HG03442 (cell line): Measurements from ENCODE around the gene DISP2.

ENCODE experiments used
- ATAC-seq: cut with Tn5 transposase; IDR thresholded peaks from one replicate; pipeline ENCODE4 v1.9.1; 2021; ENCODE audit warnings: mild to moderate bottlenecking, moderate library complexity; ENCODE audit not compliant: unreplicated experiment

DISP2 gene

DNA sequence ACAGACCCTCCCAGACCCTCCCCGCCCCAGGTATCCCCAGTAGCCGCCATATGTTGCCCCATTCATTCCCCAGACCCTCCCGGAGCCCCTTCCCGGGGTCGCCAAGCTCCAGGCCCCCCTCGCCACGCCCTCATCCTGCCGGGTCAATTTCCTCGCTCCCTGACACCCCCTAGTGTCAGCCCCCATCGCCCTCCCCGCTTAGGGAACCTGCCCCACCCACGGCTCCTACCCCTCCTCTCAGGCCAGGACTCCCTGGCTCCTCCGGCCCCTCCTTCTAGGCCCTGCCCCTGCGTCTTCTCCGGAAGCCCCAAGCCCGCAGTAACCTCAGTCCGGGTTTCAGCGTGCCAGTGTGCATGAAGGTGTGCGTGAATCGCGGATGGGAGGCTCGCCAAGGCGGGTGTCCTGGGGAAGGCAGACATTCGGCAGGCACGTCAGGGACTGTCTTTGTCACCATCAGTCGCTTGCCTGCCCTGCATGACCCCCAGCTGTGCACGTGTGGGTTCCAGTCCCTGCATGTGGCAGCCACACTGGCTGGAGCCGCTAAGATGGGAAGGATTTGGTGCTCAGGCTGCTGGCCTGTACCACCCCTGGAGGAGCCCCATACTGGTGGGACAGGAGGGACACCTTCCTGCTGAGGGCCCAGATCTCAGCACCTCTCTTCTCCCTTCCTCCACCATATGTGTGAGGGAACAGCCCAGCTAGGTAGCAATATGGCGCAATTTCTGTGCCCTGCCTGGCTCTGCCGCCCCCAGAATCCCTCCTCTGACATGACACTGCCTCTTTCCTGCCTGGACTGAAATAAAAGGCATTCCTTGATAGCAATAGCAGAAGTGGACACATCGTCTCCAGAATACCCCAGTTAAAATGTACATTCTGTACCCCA is 693 bp downstream of the DISP2 start:
- ATAC-seq = no peak

DNA sequence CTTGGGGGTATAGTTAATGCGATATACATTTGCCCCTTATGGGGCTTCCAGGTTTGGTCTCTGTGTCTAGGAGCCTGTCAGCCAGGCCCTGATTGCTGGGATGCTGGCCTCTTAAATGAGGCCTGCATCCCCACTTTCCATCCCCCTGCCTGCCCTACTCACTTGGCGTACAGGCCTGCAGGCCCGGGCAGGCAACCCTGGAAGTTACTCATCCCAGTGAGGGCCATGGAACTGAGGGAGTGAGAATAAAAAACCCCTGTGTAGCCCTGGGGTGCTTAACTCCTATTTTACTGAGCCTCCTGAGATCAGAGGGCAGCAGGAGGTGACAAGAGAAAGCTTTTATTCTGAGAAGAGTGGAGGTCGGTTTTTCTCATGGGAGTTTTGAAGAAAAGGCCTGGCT is 2.0 kb downstream of the DISP2 start:
- no peak for ATAC-seq

DNA sequence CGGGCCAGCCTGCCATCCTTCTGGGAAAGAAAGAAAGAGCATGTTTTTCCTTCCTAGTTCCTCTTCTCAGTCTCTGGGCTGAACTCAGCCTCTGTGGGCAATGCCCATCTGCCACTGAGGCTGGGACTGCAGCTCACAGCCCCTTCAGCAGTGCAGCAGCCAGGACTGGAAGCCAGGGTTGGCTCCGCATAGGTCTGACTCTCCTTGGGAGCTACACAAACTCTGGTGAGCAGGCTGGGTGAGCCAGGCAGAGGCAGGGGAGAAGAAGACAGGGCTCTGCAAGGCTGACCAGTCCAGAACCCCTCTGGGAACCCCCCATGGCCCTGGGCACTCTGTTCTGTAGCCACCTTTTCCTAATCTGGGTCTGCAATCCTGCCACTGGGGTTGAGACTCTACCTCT is 3.6 kb downstream of the DISP2 start:
- no peak for ATAC-seq

DNA sequence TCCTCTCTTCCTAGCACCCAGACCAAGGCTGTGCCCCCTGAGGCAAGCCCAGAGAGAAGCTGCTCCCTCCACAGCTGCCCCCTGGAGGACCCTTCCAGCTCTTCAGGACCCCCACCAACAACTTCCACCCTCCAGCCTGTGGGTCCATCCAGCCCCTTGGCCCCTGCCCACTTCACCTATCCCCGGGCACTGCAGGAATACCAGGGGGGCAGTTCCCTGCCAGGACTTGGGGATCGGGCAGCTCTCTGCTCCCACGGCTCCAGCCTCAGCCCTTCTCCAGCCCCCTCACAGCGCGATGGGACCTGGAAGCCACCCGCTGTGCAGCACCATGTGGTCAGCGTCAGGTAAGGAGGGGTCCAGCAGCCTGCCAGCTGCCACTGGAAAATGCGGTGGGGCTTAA is 5.6 kb downstream of the DISP2 start:
- no peak for ATAC-seq

DNA sequence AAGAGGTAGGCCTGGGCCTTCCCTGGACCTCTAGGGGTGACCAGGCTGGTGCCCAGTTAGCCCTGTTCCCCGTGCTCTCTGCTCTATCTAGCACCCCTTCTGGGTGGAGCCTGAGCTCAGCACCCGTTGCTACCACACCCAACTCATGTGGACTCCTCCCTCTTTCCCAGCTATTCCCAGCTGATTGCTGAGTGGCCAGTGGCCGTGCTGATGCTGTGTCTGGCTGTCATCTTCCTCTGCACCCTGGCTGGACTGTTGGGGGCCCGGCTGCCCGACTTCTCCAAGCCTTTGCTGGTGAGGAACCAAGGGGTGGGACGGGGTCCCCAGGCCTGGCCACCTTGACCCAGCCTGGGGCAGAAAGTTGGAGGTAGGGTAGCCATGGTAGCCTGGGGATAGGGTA is 6.2 kb downstream of the DISP2 start:
- no peak for ATAC-seq

DNA sequence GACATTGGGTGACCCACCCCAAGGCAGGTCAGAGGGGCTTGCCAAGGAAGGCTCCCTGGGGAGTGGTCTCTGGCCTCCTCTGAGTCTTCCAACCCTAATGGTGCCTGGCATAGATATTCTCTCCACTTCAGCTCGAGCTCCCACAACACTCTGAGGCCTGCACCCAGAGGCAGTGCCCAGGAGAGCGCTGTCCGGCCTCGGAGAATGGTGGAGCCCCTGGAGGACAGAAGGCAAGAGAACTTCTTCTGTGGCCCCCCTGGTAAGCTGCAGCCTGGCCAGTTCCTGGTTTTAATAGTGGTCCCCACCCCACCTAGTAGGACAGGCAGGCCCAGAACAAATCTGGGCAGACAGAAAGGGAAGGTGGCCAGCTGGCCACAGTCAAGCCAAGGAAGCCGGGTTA is 7.0 kb downstream of the DISP2 start:
- no peak for ATAC-seq

DNA sequence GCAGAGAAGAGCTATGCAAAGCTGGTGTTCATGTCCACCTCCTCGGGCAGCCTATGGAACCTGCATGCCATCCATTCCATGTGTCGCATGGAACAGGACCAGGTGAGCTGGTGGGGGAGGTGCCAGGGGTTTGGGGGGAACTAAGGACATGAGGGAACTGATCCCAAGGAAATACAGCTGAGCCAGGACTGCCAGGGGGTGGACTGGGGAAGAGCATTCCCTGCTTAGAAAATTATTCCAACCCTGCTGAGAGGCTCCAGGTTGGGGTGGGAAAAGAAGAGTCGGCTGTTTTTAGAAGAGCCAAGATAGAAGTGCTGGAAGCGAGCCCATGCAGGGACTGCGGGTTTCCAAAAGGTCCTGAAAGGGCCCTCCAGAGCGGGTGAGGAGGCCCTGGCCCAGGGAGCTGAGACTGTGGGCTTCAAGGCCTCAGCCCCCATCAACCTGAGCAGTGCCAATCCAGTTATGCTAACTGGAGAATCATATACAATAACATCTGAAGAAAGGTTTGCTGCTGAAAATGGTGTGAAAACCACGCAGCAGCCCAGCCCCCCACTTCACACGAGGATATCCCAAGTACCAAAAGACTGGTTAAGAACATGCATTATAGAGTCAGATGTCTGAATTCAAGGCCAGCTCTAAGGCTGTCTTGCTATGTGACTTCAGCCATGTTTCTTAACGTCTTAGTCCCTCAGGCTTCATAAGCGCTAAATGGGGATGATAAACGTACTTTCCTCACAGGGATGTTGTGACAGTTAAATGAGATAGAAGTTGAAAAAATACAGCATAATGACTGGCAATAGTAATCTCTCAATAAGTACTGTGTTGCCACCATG is 7.8 kb downstream of the DISP2 start:
- no peak for ATAC-seq

DNA sequence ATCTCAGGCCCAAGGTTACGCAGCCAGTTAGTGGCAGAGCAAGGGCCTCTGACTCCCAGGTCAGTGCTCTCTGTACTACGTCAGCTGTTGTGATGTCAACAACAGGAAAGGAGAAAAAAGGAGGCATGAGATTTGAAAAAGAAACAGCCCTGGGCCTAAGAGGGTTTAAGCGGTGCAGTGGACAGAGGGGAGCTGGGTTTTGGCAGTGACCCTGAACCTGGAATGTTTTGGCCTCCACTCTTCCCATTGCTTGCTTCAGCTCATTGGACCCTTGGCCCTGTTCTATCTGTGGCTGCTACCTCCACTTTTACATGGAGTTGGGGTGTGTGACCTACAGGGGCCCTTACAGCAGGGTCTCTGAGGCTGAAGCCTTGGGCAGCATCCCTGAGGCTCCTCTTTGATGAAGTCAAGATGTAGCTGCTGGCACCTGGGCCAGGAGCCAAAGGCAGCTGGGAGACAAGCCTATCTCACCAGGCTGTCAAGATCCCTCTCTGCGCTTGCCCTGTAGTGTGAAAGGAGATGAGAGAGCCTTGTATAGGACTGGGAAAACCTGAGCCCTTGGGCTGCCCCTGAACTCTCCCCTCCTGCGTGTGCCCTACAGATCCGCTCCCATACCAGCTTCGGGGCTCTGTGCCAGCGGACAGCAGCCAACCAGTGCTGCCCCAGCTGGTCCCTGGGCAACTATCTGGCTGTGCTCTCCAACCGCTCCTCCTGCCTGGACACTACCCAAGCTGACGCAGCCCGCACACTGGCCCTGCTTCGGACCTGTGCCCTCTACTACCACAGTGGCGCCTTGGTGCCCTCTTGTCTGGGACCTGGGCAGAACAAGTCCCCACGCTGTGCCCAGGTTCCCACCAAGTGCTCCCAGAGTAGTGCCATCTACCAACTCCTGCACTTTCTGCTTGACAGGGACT is 8.7 kb downstream of the DISP2 start:
- ATAC-seq = no peak

DNA sequence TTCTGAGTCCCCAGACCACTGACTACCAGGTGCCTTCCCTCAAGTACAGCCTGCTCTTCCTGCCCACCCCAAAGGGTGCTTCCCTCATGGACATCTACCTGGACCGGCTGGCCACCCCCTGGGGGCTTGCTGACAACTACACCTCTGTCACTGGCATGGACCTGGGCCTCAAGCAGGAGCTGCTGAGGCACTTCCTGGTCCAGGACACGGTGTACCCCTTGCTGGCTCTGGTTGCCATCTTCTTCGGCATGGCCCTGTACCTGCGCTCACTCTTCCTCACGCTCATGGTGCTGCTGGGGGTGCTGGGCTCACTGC is 9.3 kb downstream of the DISP2 start:
- ATAC-seq = no peak

DNA sequence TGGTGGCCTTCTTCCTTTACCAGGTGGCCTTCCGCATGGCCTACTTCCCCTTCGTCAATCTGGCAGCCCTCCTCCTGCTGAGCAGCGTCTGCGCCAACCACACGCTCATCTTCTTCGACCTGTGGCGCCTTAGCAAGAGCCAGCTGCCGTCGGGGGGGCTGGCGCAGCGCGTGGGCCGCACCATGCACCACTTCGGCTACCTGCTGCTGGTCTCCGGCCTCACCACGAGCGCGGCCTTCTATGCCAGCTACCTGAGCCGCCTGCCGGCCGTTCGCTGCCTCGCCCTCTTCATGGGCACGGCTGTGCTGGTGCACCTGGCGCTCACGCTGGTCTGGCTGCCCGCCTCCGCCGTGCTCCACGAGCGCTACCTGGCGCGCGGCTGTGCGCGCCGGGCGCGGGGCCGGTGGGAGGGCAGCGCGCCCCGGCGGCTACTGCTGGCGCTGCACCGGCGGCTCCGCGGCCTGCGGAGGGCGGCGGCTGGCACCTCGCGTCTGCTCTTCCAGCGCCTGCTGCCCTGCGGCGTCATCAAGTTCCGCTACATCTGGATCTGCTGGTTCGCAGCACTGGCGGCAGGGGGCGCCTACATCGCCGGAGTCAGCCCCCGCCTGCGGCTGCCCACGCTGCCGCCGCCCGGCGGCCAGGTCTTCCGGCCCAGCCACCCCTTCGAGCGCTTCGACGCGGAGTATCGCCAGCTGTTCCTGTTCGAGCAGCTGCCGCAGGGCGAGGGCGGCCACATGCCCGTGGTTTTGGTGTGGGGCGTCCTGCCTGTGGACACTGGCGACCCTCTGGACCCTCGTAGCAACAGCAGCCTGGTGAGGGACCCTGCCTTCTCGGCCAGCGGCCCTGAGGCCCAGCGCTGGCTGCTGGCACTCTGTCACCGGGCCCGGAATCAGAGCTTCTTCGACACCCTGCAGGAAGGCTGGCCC is 9.9 kb downstream of the DISP2 start:
- ATAC-seq = peak; percentile 82

DNA sequence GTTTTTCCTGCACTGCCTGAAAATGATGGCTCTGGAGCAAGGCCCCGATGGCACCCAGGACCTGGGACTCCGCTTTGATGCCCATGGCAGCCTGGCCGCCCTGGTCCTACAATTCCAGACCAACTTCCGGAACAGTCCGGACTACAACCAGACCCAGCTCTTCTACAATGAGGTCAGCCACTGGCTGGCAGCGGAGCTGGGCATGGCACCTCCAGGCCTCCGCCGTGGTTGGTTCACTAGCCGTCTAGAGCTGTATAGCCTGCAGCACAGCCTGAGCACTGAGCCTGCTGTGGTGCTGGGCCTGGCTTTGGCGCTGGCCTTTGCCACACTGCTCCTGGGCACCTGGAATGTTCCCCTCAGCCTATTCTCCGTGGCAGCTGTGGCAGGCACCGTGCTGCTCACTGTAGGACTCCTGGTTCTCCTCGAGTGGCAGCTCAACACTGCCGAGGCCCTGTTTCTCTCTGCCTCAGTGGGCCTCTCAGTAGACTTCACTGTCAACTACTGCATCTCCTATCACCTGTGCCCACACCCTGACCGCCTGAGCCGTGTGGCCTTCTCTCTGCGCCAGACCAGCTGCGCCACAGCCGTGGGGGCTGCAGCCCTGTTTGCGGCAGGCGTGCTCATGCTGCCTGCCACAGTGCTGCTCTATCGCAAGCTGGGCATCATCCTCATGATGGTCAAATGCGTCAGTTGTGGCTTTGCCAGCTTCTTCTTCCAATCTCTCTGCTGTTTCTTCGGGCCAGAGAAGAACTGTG is 10.9 kb downstream of the DISP2 start:
- ATAC-seq = no peak

DNA sequence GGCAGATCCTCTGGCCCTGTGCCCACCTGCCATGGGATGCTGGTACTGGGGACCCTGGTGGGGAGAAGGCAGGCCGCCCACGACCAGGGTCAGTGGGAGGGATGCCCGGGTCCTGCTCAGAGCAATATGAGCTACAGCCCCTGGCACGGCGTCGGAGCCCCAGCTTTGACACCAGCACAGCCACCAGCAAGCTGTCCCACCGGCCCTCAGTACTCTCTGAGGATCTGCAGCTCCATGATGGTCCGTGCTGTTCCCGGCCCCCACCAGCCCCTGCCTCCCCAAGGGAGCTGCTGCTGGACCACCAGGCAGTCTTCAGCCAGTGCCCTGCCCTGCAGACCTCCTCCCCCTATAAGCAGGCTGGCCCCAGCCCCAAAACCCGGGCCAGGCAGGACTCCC is 11.5 kb downstream of the DISP2 start:
- no peak for ATAC-seq

DNA sequence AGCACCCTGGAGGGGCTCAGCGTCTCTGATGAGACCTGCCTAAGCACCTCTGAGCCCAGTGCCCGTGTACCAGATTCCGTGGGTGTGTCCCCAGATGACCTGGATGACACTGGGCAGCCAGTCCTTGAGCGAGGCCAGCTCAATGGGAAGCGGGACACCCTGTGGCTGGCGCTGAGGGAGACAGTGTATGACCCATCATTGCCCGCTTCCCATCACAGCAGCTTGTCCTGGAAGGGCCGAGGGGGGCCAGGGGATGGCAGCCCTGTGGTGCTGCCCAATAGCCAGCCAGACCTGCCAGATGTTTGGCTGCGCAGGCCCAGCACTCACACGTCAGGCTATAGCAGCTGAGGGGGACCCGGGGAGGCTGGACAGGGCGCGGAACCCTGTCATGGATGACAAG is 12.0 kb downstream of the DISP2 start:
- ATAC-seq = no peak

DNA sequence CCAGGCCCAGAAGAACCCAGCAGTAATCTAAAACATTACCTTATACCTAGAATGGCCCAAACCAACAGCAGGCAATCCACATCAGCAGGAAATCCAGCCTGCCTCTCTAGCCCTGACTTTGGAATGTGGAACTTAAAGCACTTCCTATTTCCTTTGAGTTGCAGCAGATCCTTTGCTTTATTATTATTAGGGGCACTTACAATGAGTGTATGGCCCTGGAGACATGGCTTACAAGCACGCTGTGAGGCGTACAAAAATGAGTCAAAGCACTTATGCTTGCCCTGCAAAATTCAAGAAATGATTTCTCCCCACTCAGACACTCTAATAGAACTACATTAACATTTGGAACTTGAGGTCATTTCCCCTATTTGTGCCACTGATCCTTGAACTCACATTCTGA is 15.0 kb downstream of the DISP2 start:
- no peak for ATAC-seq

DNA sequence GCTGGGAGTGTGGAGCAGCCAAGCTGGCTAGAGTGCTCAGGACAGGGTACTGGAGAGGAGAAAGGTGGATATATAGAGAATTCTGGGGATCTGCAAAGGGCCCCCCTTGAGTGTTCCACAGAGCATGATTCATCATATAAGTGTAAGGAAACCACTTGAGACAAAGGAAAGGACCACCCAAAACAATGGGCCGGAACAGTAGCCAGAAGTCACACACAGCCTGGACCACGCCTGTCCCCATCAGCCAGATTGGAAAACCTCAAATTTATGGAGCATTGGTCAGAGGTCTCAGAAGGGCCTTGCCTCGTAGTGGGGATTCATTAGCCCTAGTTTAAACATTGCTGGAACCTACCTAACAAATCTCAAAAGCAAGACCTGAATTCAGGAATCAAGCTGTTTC is 19.6 kb downstream of the DISP2 start:
- no peak for ATAC-seq

DNA sequence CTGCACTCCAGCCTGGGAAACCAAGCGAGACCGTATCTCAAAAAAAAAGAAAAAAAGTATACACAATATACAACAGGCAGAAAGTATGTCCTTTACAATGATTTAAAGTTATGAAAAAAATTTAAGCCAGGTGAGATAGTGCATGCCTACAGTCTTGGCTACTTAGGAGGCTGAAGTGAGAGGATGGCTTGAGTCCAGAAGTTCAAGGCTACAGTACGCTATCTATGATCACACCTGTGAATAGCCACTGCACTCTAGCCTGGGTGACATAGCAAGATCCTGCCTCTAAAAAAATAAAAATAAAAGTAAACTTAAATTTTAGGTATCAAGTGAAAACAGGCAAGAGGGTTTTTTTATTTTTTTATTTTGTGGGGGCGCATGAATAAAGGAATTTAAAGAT is 21.4 kb downstream of the DISP2 start:
- no peak for ATAC-seq

DNA sequence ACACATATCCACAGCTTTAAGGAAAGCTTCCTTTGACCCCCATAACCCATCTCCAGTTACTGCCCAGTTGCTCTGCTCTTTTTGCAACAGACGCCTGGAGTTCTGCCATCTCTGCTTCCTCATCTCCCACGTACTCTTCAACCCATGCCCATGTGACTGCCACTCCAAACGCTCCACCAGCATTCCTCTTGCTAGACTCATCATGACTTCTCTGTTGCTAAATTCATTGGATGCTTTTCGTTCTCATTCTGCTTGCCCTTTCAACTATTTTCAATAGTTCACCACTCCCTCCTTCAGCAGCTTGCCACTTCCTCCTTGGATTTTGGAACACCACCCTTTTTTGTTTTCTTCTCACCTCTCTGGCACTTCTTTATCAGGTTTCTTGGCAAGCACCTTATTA is 21.8 kb downstream of the DISP2 start:
- ATAC-seq = no peak

DNA sequence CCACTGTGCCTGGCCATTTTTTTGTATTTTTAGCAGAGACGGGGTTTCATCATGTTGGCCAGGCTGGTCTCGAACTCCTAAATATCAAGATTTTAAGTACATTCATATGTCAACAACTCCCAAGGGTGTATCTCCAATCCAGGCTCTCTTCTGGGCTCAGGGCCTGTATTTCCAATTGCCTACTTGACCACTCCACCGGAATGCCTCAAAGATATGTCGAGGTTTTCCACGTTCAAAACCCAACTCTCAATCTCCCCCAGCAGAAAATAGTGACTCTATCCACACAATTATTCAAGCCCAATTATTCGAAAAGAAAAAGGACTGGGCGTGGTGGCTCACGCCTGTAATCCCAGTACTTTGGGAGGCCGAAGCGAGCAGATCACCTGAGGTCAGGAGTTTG is 22.6 kb downstream of the DISP2 start:
- no peak for ATAC-seq

DNA sequence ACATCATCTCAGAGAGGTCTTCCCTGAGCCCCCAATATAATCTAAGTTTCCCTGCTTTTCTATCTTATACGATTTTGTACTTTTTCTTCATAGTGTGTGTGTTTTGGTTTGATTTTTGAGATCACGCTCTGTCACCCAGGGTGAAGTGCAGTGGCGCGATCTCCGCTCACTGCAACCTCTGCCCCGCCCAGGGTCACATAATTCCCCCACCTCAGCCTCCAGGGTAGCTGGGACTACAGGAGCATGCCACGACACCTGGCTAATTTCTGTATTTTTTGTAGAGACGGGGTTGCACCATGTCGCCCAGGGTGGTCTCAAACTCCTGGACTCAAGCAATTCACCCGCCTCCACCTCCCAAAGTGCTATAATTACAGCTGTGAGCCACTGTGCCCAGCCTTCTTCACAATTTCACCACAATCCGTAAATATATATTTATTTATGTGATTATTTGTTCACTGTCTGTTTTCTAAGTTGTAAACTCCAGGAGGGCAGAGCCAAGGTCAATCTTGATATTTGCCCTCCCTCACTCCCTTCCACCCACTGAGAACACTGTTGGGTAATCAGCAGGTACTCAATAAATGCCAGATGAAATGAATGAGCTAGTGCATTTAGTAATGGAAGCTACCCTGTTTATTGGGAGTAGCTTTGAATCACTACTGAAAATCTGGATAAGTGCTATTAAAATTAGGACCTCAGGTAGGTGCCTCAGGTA is 24.0 kb downstream of the DISP2 start:
- ATAC-seq = no peak
